Frontal cortex (tissue), 4 donors: ENCODE results near the gene ARPC1B. TPM values are rescaled to one million over a fixed set of nuclear protein-coding genes. Genes with fewer than 3 reads are reported as not detected.
"Not testable (repeated sequence)": the region's sequence is repeated elsewhere in the genome, so short reads cannot be mapped to it uniquely, and the experiment has no call there.

Experiments used
- DNase-seq, 2 donors: peaks; one replicate each; pipeline ENCODE4 v3.0.0; 2012; ENCODE audit warnings: low spot score in 2 of 2
- FAIRE-seq: peaks from 2 replicates; lab custom pipeline; 2012; peaks lifted over from hg19 to GRCh38; lab: Jason Lieb, UNC
- total RNA-seq: library from RNA; depleted of rRNA; stranded (reverse); fragments of >200 nt; gene quantifications from one replicate; pipeline ENCODE4 v1.2.3, GENCODE V29; 2014
- donor health status: control.
- donor health status: control.
- donor health status: control.

Gene ARPC1B
- total RNA-seq, 1 donor from 2014 or later: 15.1 TPM

DNA sequence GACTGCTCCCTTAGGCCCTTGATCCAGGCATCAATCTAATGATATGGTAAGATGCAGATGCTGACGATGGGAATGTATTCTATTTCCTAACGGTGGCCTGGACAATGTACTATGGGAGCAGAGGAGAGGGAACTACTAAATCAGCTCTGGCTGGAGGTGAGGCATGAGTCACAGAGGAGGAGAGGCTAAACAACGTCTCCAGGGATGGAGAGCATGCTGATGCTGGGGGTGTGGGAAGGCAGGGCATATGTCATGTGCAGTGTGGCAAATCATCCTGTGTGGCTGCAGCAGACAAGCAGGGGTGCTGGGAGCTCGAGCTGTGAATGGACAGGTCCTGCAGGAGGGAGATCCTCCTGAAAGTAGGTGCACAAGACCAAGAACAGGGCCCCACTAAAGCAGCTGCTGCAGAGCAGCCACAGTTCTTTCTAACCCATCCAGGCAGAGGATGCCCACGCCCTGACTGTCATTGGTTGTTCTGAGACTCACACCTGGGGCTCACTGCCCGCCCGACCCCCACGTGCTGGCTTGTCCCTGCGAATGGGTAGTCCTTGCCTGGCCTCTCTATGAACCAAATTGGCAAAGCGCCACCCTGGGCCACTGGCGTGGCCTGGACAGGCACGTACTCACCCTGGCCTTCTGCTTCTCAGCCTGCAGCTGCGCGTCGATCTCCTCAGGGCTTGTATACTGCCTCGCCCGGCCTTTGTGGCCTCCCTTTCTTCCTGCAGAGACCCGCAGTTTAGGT is 29.9 kb downstream of the ARPC1B start:
- DNase-seq (no peak), FAIRE-seq (no peak)

DNA sequence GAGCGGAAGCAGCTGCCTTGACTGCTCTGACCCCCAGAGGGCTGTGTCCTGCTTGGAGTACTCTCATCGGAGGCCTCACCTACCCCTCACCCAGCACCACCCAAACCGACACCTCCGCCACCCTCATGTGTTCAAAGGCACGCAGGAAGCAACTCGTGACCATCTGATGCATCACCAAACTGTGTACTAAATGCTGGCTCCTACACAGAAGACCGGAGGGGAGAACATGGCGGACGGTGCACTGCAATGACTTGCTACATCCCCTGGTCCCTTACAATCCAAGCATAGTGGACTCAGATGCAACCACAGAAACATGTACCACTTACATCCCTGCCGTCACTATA is 30.4 kb downstream of the ARPC1B start:
- DNase-seq (no peak), FAIRE-seq (no peak)

DNA sequence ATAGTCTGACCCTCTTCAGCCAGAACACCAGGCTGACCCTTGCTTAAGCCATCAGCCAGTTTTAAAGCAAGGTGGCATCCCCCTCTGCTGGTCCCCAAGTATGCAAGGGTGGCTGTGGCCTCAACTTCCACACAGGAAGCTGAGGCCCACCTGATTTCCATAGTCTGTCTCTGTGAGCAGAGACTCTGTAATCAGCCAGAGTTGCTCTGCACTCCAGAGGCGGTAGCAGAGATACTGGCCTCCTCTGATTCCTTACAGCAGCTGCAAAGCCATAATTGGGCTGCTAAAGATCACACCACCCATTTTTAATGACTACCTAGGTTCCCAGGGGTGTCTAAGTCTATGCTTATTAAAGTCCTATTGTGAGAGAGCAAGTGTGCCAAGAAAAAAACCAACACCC is 32.0 kb downstream of the ARPC1B start:
- no peak for FAIRE-seq
- DNase-seq: no peak

- FAIRE-seq (no peak), DNase-seq (peak in 1 of 2 donors; percentile 74)
Measured at GRCh38 chr7:99407872-99408378, 33.4 kb downstream of the ARPC1B start.

- DNase-seq (peak; percentile 94), FAIRE-seq (no peak)
Measured at GRCh38 chr7:99408379-99409191, 34.1 kb downstream of the ARPC1B start, which contains the start of the genes BUD31 and PDAP1. TSS of gene BUD31 (plus strand) at chr7:99408969. CDS start at chr7:99411093, 2,124 bp downstream. TSS of gene PDAP1 (minus strand) at chr7:99408597. CDS start at chr7:99408548, 49 bp downstream.

DNA sequence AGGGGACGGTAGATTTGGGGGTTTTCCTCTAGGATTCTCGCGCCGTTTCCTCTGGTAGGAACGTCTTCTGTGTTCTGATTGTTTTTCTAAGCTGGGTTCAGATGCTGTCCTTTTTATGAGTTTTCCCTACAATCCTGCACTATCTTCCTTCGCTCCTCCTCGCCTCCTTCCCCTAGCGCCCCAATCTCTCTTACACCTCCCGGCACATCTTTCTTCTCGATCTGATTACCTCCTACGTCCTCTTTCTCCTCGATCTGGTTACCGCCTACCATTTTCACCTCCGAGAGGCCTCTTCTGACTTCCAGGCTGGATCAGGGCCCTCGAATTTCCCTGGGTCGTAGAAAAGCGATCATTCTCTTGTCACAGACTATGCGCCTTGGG is 34.7 kb downstream of the ARPC1B start:
- no peak for FAIRE-seq

DNA sequence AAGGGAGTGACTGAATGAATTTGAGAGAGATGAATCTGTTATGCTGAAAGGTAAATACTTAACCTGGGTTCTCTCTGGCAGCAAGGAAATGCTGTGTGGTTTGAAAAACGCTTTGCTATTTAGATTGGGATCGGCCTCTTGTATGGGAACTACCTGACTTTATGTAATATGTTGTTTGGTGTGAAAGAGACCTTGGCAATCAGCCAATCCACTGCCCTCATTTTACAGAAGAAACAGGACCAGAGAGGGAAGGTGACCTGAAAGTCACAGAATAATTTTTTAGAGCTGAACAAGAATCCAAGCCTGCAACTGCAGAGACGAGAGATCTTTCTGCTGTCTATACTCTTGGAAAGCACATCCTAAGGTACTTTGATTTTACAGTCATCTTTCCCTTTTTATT is 35.3 kb downstream of the ARPC1B start:
- DNase-seq (no peak), FAIRE-seq (no peak)

More for the DNA sequence above, 34.7 kb downstream of the ARPC1B start:
- no peak for DNase-seq

DNA sequence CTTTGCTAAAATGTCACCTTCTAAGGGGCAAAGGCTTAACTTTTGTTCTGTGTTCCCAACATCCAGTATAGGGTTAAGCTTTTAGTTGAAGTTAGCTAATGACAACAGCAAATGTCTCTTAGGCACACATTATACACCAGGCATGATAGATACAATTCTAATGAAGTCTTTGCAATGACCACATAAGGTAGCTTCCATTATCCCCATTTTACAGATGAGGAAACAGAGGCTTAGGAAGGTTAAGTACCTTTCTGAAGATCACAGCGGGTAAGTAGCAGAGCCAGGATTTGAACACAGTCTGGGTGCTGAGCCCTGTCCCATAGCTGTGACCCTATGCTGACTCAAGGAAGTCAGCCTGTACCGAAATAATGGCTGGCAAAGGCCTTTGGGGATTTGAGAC is 36.1 kb downstream of the ARPC1B start:
- no peak for FAIRE-seq

DNA sequence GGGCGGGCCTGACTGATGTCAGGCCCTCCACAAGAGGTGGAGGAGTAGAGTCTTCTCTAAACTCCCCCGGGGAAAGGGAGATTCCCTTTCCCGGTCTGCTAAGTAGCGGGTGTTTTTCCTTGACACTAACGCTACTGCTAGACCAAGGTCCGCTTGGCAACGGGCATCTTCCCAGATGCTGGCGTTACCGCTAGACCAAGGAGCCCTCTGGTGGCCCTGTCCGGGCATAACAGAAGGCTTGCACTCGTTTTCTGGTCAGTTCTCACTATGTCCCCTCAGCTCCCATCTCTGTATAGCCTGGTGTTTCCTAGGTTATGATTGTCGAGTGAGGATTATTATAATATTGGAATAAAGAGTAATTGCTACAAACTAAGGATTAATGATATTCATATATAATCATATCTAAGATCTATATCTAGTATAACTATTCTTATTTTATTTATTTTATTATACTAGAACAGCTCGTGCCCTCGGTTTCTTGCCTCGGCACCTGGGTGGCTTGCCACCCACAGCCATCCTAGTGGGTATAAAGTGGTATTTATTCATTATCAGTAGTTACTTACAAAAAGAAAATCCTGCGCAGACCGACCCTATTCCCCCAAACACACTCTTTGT is 41.1 kb downstream of the ARPC1B start:
- FAIRE-seq, DNase-seq: not testable (repeated sequence)

More for the DNA sequence above, 36.1 kb downstream of the ARPC1B start:
- no peak for DNase-seq

DNA sequence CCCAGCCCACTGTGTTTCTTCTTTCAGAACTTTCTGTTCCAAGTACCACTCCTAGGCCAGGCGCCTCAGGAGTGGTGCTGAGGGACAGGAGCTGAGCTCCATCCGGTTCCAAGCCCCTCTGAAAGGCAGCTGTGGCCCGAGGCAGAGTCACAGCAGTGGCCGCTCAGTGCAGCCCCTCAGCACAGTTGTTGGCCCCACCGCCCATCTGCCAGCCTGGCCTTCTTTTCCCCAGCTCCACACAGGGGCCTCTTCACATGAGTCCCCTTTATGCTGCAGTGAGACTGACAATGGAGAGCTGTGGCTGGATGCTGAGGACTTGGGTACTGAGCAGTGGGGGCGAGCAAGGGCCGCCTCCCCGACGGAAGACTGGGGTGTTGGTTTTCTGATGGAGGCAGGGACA is 43.7 kb downstream of the ARPC1B start:
- FAIRE-seq (no peak), DNase-seq (no peak)

DNA sequence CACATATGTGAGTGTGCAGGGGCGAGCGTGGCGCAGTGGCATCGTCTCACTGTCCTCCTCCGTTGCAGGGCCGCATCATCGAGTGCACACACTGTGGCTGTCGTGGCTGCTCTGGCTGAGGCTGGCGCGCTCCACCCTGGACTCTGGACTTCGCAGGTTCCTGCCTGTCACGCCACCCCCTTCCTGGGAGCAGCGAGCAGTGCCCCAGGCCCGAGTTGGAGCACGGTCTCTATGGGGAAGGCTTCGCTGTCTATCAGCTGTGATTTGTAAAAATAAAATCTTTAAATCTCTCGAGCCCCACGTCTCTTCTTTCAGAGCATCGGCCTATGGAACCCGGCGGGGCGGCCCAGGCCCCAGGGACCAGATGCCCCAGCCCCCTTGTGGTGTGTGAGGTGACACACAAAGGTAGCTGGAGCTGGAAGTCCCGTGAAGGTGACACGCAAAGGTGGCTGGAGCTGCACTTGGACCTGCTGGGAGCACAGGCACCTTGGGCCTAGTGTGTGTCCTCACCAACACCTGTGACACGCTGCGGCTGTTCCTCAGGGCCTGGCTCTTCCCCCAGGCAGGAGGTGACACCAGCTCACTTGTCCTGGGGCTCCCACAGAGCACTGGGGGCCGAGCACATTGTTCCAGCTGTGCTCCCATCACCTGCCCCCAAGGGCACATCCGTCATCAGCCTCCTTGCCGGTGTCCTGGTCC is 44.9 kb downstream of the ARPC1B start:
- no peak for DNase-seq
- no peak for FAIRE-seq

- DNase-seq (no peak), FAIRE-seq (no peak)
Measured at GRCh38 chr7:99420213-99420612, 45.7 kb downstream of the ARPC1B start.

GRCh38 chr7:99420986-99421385 is 46.5 kb downstream of the ARPC1B start:
- DNase-seq (no peak), FAIRE-seq (no peak)

DNA sequence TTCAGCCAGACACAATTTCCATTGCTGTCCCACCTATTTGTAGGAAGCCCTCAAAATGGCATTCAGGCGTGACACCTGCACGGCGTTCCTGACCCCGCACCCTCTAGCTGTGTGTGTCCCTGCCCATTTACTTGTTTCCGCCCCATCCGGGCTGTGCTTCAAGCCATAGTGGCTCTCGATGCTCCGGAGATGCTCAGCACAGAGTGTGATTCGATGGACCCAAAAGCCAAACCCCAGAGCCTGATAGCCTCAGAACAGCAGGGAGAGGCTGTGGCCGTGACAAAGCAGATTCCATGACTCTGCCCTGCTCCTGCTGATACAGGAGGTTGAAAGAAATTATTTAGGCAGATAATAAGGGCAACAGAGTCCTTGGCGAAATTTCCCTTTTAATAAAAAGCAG is 47.7 kb downstream of the ARPC1B start:
- FAIRE-seq (no peak), DNase-seq (no peak)

DNA sequence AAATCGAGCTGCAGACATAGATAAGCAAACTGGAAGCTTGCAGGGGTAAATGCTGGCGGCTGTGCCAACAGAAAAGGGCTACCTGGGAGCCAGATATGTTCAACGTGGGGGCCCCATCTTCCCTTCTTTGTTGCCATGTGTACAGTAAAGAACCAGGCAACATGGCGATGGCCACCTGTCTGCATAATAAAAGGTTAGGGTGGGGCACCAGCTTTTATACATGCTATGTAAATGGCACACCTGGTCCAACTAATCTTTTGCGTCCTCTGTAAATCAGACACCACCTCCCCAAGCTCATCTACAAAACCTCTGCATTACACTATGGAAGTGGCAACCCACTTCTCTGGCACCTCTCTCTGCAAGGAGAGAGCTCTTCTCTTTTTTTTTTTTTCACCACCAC is 48.1 kb downstream of the ARPC1B start:
- DNase-seq: no peak
- FAIRE-seq: no peak

DNA sequence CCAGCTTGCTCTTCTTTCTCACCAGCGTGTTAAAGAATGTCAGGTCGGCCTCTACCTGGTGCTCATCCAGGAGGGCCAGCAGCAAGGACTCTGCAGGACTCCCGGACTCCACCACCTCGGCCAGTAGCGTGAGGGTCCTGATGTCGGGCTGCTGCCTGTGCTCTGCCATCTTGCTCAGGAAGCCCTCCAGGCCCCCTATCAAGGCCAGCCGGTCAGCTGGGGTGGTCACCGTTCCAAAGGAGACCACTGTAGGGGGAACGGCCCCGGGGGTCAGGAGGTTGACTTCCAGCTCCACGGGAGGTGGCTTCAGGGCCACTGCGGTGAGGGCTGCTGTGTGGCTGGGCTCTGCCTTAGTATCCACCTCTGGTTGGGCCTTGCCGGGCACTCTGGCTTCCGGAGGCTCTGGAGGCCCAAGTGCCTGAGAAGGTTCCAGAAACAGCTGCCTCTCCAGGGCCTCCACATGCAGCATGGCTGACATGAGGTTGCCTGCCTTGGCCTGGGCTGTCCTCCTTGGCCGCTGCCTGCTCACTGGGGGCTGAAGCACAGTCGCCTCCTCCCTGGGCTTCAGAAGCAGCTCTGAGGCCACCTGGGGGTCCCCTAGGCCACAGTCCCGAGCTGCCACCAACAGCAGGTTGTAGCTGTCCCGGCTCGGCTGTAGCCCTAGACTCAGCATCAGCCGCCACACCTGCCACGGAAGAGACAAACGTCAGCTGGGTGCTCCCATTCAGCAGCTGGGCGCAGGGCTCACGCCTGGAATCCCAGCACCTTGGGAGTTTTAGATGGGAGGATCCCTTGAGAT is 50.6 kb downstream of the ARPC1B start:
- no peak for FAIRE-seq
- DNase-seq: no peak

GRCh38 chr7:99428972-99429566 is 54.5 kb downstream of the ARPC1B start:
- no peak for FAIRE-seq
- DNase-seq: no peak

GRCh38 chr7:99429756-99430155 is 55.2 kb downstream of the ARPC1B start:
- DNase-seq (no peak), FAIRE-seq (no peak)
